Putamen (tissue), 1 donor: ENCODE results near the gene PIK3AP1.
"Not testable (repeated sequence)": the region's sequence is repeated elsewhere in the genome, so short reads cannot be mapped to it uniquely, and the experiment has no call there.

Experiments used
- DNase-seq: peaks from one replicate; pipeline ENCODE4 v3.0.0-alpha.2; 2016; ENCODE audit warnings: low spot score

PIK3AP1 gene

DNA sequence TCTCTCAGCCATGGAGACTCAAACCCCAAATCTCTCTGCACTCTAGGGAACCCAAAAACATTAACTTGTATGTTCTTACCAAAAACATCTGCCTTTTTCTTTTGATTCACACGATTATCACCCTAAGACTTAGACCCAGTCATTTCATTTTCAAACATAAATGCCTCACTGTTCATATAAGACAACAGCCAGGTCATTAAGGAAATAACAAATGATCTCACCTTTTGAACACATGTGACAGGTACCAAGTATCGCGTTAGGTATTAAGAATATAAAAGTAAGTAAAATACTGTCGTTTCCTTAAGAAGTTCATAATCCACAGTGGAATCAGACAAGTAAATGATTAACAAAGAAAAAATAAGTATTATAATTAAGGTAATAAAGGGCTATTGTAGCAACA, 142.3 kb downstream of the PIK3AP1 start:
- DNase-seq: no peak

DNA sequence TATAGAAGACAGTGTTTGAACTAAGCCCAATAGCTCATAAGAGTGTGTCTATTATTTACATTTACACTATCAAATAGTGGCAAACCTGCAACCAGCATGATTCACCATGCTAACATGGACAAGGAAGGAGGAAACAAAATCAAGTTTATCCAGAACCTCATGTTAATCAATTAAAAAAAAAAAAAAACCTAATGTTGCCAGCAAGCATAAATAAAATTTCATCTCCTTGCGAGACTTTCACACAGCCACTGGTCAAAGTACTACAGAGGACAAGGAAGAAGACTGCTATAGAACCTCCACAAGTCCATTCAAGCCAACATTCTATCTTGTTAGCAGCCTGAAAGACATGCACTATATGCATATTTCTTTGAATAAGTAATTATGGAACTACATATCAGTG, 143.2 kb downstream of the PIK3AP1 start:
- DNase-seq: no peak

GRCh38 chr10:96576277-96576980, 143.9 kb downstream of the PIK3AP1 start:
- DNase-seq: no peak

DNA sequence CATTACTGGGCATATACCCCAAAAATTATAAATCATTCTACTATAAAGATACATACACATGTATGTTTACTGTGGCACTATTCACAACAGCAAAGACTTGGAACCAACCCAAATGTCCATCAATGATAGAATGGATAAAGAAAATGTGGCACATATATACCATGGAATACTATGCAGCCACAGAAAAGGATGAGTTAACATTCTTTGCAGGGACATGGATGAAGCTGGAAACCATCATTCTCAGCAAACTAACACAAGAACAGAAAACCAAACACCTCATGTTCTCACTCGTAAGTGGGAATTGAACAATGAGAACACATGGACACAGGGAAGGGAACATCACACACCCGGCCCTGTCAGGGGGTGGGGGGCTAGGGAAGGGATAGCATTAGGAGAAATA, 145.8 kb downstream of the PIK3AP1 start:
- DNase-seq: not testable (repeated sequence)

DNA sequence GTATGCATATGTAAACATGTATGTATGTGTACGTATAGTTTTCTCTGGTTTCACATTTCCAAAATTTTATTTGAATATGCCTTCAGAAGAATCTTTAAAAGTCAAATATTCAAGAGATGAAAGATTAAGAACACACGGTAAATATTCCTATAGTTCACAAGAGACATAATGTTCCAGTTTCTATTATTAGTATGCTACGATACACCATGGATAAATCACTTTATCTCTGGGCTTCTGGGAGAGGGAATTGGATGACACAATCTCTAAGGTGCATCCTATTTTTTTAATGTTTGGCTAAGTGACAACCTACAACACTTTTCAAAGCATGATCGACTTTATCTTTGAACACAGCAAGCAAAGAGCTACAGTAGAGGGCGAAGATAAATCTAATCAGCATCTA, 147.3 kb downstream of the PIK3AP1 start:
- no peak for DNase-seq

DNA sequence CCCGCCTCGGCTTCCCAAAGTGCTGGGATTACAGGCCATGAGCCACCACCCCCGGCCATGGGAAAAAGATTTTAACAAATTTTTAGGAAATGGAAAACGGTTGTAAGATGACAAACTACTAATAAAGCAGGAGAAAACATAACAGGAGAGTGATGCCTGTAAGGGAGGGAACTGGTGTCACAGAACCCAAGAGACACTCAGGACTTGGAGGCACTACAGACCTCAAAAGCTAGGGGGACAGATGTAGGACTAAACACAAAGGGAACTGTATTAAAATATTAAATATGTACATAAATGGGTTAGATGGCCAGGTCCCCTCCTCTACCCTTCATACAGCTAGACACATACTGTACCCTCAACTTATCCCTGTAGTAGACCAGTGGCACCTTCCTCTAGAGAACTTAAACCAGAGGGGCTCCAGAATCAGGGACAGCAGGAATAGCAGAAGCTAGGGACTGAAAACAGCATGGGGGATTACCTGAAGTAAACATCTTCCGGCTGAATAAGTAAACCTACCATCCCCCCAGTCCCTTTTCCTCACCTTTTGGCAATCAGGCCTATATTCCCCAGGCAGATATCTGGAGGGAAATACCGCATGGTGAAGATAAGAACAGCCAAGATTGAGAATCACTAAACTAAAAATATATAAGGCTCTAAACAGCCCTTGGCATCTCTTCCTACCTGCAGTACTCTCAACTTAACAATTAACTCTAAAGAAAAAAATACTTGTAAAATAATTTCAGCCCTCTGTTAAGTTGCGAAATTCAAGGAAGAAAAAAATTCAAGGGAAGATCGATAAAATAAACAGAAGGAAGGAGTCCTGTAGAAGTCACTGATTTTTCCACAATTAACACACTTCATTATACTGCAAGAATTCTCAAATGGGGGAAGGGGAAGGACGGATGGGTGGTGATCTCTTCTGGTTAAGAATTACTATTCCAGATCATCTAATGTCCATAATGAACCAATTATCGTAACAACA, 149.0 kb downstream of the PIK3AP1 start:
- DNase-seq: no peak

GRCh38 chr10:96570511-96570910, 149.8 kb downstream of the PIK3AP1 start:
- no peak for DNase-seq

DNA sequence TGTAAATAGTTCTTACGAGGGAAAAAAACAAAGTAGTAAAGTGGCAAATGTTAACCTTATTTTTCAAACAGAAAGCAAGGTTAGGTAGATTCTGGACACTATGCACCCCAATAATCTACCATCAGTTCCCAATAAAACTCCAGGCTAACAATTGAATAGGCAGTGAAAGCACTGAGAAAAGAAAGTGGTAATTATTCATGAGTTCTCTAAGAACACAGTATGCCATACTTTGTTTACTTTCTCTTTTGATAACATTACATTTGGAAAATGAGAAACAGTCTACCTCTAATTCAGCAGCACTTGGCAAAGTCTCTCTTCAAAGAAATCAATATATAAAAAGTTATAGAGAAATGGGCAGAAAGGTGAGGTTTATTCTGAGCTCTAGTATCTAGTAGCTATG, 151.9 kb downstream of the PIK3AP1 start:
- DNase-seq: no peak

DNA sequence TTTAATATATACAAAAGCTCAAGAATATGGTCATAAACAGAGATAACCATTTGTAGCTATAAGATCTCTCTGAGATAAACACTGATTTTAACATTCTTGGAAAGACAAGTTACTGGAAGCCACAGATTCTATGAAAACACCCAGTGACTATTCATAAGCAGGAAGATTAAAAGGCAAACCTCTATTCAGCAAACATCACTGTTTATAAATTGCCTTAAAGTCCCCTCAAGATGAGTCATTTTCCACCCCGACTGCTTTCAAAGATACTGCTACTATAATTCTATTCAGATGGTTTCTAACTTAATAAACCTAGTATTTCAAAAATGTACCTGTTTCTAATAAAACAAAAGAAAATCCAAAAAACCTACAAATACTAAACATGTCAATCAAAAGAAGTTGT, 154.5 kb downstream of the PIK3AP1 start:
- no peak for DNase-seq

GRCh38 chr10:96560966-96561887, 159.1 kb downstream of the PIK3AP1 start:
- peak; percentile 53 for DNase-seq

DNA sequence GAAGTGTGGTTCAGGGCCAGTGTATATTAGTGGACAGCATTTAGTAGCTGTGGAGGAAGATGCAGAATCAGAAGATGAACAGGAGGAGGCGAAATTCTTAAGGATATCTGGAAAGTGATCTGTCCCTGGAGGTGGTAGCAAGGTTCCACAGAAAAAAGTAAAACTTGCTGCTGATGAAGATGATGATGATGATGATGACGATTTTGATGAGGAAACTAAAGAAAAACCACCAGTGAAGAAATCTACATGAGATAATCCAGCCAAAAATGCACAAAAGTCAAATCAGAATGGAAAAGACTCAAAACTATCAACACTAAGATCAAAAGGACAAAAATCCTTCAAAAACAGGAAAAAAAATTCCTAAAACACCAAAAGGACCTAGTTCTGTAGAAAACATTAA, 159.8 kb downstream of the PIK3AP1 start:
- DNase-seq: no peak

DNA sequence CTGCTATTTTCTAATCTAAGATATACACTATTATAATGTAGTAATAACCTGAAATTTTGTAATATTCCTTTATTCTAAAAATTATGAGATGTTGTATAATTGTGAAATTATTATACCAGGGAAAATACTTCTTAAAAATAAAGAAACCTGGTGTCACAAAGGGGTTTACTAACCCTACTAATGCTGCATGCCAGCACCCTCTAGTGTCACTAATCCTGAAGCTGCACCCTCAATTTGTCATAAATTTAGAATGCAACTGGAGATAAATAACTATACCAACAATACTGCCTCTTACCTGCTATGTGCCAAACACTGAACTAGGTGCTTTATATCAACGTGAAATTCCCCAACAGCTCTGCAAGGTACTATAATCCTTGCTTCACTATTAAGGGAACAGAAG, 164.3 kb downstream of the PIK3AP1 start:
- peak; percentile 9 for DNase-seq

DNA sequence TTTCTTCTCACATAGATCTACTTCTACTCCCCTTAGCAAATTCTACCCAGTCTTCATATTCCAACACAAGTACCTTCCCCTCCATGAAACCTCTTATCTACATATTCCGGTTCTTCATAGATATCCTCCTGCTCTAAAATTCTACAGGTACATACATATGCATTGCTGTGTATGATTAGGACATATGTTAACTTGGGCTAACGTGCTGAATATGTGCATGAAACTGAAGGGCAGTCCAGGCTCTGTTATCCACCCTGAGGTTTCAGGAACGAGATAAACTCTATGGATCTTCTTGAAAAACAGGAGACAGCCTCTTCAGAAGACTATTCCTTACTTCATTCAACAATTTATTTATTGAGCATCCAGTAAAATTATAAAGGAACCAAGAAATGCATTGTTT, 165.0 kb downstream of the PIK3AP1 start:
- no peak for DNase-seq

GRCh38 chr10:96548589-96548988, 171.7 kb downstream of the PIK3AP1 start:
- DNase-seq: no peak

DNA sequence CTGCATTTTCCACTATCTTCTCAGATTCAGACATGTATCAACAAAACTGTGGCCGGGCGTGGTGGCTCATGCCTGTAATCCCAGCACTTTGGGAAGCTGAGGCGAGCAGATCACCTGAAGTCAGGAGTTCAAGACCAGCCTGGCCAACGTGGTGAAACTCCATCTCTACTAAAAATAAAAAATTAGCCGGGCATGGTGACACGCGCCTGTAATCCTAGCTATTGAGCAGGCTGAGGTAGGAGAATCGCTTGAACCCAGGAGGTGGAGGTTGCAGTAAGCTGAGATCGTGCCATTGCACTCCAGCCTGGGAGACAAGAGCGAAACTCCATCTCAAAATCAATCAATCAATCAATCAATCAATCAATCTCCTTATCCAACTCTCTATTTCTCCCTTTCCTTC, 174.8 kb downstream of the PIK3AP1 start:
- not testable (repeated sequence) for DNase-seq
